ENCODE data around the gene GIMAP7. TPM values are rescaled to one million over a fixed set of nuclear protein-coding genes. Genes with fewer than 3 reads are reported as not detected.
"Not testable (repeated sequence)": the region's sequence is repeated elsewhere in the genome, so short reads cannot be mapped to it uniquely, and the experiment has no call there.

Gene GIMAP7
- total and polyA plus RNA-seq, 7 donors = 10.7 to 23.7 (median 15.0) TPM

DNA sequence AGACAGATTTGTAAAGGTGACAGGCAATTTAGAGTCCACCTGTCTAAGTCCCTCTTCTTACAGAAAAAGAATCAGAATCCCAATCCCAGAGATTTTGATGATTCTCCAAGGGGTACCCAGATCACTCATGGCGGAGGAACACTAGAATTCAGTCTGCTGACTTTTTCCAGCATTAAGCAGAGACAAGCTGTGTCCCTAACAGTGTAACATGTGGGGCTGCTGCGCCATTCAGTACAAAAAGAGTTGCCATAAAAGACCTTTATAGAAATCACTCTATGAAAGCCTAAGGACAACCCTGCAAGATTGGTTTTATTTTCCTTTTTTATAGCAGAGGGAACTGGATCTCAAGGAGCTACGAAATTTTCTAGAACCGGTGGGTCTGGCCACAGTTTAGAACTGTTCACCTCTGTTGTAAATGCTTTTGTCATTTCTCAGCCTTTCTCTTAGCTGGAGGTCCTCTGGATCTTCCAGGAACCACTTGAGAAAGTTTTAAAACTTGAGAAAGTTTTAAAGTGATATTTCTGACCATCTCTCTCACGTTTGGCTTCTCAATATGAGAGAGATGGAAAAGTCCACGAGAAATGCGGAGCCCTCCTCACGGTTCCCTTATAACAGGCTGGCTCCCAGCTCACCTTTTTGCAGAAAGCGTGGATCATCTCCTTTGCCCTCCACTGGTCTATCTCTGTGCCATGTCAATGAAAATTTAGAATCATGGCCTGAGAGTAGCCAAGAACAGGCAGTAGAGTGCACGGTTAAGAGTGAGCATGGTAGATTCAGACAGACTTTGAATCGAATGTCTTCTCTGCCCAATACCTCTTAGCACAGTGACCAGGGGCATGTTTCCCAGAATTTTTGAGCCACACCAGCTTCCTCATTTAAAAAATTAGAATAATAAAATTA is 826 bp downstream of the GIMAP7 start:
- WGBS, 3 donors = 65 to 72% (median 68%) methylated on average over 11 of the region's 11 CpGs
- peak overlapping the region; percentile 39 for H3K27ac ChIP-seq
- H3K4me3 ChIP-seq = peak overlapping the region; percentile 61
- ATAC-seq (no peak), DNase-seq (no peak)
- intact Hi-C loops (cut with DNase I) = loop anchor here in 1 of 2 donors (1.0 to 5.0 kb wide), 2 partner anchors 65 to 112 kb away; partner anchors contain the start of gene GIMAP8
- TF ChIP-seq, protein P1, sequence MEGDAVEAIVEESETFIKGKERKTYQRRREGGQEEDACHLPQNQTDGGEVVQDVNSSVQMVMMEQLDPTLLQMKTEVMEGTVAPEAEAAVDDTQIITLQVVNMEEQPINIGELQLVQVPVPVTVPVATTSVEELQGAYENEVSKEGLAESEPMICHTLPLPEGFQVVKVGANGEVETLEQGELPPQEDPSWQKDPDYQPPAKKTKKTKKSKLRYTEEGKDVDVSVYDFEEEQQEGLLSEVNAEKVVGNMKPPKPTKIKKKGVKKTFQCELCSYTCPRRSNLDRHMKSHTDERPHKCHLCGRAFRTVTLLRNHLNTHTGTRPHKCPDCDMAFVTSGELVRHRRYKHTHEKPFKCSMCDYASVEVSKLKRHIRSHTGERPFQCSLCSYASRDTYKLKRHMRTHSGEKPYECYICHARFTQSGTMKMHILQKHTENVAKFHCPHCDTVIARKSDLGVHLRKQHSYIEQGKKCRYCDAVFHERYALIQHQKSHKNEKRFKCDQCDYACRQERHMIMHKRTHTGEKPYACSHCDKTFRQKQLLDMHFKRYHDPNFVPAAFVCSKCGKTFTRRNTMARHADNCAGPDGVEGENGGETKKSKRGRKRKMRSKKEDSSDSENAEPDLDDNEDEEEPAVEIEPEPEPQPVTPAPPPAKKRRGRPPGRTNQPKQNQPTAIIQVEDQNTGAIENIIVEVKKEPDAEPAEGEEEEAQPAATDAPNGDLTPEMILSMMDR (IDR thresholded peaks at IDR 0.05) = no peak
- no peaks in the 10 kb centered on the region for H3K9me3 ChIP-seq
- H3K27me3 ChIP-seq (ENCODE audit: insufficient read depth in 3 of 3, low read length in 2 of 3) = no peaks in the 10 kb centered on the region
- no peaks in the 10 kb centered on the region for H3K4me1 ChIP-seq
- H3K36me3 ChIP-seq (ENCODE audit: insufficient read depth in 1 of 2, low read depth in 1 of 2) = no peaks in the 10 kb centered on the region

DNA sequence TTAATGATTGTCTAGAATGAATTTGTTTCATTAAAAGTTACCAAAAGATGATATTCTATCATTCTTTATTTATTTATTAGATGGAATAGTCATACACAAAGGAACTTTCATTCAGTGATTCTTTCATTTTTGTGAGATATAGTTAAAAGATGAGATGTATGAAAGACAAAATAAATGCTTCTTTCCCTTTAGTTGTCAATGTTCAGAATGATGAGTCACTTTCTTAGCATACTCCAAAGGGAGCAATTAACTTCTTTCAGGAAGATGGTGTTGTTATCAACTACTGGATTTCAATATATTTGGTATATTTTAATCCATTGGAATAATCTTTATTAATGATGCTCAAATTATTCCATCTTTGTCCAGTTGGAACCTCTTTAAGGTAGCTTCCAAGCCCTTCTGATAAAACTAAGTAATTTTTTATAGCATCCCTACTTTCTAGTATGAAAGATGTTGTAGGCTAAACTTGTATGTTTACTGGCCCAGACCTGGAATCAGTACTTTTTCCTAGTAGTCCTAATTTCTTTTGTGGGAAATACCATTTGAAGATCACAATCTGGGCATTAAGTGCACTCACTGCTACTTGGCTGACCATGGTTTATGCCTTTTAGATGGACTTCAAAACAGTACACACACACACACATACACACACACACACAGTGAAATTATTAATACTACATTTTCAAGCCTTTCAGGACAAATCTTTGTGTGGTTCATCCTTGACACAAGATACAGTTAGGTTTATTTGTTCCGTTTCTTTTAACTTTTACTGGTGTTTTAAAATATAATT is 2.5 kb downstream of the GIMAP7 start:
- Histone ChIP-seq H3K4me1 (no peaks in the 10 kb centered on the region), H3K36me3 (ENCODE audit: insufficient read depth in 1 of 2, low read depth in 1 of 2) (no peaks in the 10 kb centered on the region), H3K4me3 (peak overlapping the region; percentile 61), H3K27me3 (ENCODE audit: insufficient read depth in 3 of 3, low read length in 2 of 3) (no peaks in the 10 kb centered on the region), H3K27ac (peak overlapping the region; percentile 39), H3K9me3 (no peaks in the 10 kb centered on the region)
- 67 to 83% (median 71%) methylated on average over 1 of the region's 1 CpG for WGBS, 3 donors
- DNase-seq (no peak), ATAC-seq (no peak)
- TF ChIP-seq, protein P1 (IDR thresholded peaks at IDR 0.05) = no peak
- intact Hi-C loops (cut with DNase I) = loop anchor here in 1 of 2 donors (5.0 kb wide), 1 partner anchor 110 kb away; no protein-coding TSS in a partner anchor

DNA sequence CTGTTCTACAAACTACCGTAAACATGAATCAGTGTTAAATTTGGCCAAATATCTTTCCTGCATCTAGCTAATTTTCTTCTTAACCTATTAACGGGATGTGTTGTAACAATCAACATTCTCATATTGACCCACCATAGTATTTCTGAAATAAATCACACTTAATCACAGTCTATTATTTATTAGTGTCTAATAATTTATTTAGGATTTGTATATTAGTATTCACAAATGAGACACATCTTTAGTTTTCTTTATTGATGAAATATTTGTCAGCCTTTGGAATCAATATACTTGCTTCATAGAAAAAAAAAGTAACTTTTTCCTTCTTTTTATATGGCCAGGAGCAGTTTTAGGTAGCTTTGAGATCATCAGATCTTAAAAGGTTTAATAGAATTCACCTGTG is 4.6 kb downstream of the GIMAP7 start:
- WGBS, 3 donors = 46 to 68% (median 55%) methylated on average over 2 of the region's 2 CpGs
- H3K27me3 ChIP-seq (ENCODE audit: insufficient read depth in 3 of 3, low read length in 2 of 3) = no peaks in the 10 kb centered on the region
- DNase-seq = no peak
- intact Hi-C loops (cut with DNase I) = loop anchor here in 1 of 2 donors (5.0 kb wide), 1 partner anchor 108 kb away; no protein-coding TSS in a partner anchor
- H3K4me3 ChIP-seq = peak overlapping the region; percentile 61
- TF ChIP-seq, protein P1 (IDR thresholded peaks at IDR 0.05) = no peak
- peak overlapping the region; percentile 31 for H3K27ac ChIP-seq
- H3K4me1 ChIP-seq = no peaks in the 10 kb centered on the region
- no peaks in the 10 kb centered on the region for H3K9me3 ChIP-seq
- no peak for ATAC-seq
- no peaks in the 10 kb centered on the region for H3K36me3 ChIP-seq (ENCODE audit: insufficient read depth in 1 of 2, low read depth in 1 of 2)

DNA sequence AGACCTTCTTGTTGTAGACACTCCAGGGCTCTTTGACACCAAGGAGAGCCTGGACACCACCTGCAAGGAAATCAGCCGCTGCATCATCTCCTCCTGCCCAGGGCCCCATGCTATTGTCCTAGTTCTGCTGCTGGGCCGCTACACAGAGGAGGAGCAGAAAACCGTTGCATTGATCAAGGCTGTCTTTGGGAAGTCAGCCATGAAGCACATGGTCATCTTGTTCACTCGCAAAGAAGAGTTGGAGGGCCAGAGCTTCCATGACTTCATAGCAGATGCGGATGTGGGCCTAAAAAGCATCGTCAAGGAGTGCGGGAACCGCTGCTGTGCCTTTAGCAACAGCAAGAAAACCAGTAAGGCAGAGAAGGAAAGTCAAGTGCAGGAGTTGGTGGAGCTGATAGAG is 5.5 kb downstream of the GIMAP7 start:
- ATAC-seq = no peak
- 72 to 83% (median 74%) methylated on average over 8 of the region's 8 CpGs for WGBS, 3 donors
- intact Hi-C loops (cut with DNase I) = no loop called here

DNA sequence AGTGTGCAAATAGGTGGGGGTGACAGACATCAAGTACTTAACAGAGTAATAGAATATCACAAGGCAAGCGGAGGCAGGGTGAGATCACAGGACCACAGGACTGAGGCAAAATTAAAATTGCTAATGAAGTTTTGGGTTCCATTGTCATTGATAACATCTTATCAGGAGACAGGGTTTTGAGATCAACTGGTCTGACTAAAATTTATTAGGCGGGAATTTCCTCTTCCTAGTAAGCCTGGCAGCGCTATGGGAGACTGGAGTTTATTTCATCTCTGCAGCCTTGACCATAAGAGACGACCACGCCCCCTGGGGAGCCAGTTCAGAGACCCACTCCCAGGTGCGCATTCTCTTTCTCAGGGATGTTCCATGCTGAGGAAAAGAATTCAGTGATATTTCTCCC is 8.3 kb downstream of the GIMAP7 start:
- ATAC-seq; intact Hi-C loops (cut with DNase I): not testable (repeated sequence)
- WGBS, 3 donors = 46 to 58% (median 49%) methylated on average over 6 of the region's 6 CpGs

More for the DNA sequence above, 5.5 kb downstream of the GIMAP7 start:
- Histone ChIP-seq H3K36me3 (ENCODE audit: insufficient read depth in 1 of 2, low read depth in 1 of 2) (no peaks in the 10 kb centered on the region), H3K27me3 (ENCODE audit: insufficient read depth in 3 of 3, low read length in 2 of 3) (no peaks in the 10 kb centered on the region), H3K27ac (peak overlapping the region; percentile 31), H3K9me3 (no peaks in the 10 kb centered on the region), H3K4me1 (no peaks in the 10 kb centered on the region), H3K4me3 (peak overlapping the region; percentile 61)
- TF ChIP-seq, protein P1 (IDR thresholded peaks at IDR 0.05) = no peak
- DNase-seq = no peak

More for the DNA sequence above, 8.3 kb downstream of the GIMAP7 start:
- DNase-seq; H3K4me1 ChIP-seq; H3K27ac ChIP-seq; H3K4me3 ChIP-seq; H3K9me3 ChIP-seq; H3K36me3 ChIP-seq (ENCODE audit: insufficient read depth in 1 of 2, low read depth in 1 of 2); H3K27me3 ChIP-seq (ENCODE audit: insufficient read depth in 3 of 3, low read length in 2 of 3): not testable (repeated sequence)

Measured in psoas muscle (tissue), 8 donors.